B cell (primary cell): ENCODE results near the gene ZNF710. TPM values are rescaled to one million over a fixed set of nuclear protein-coding genes. Genes with fewer than 3 reads are reported as not detected.

Experiments used
- ATAC-seq: fragments of 200-7000 bp; cut with Tn5 transposase; one replicate; pipeline ENCODE4 v1.10.0; 2021; ENCODE audit warnings: low read depth, mild to moderate bottlenecking, moderate number of reproducible peaks, moderate library complexity
- CTCF ChIA-PET: fragments of 350-600 bp; sonication (Branson Sonifier 250); formaldehyde crosslinking; loops from one replicate; lab custom pipeline; 2021; ENCODE audit warnings: antibody characterized with exemption, inconsistent platforms; lab: Charles Lee
- POLR2A ChIA-PET: fragments of 350-600 bp; sonication (Branson Sonifier 250); formaldehyde crosslinking; loops from one replicate; lab custom pipeline; 2021; ENCODE audit warnings: antibody characterized with exemption; lab: Charles Lee
- DNase-seq: peaks from one replicate; pipeline ENCODE4 v3.0.0; 2013
- H2AFZ ChIP-seq: 2 replicates; pipeline ENCODE4 v1.6.1; 2012; ENCODE audit warnings: mild to moderate bottlenecking, low read depth, low read length; ENCODE audit not compliant: insufficient read depth, poor library complexity, severe bottlenecking
- H3K27ac ChIP-seq, 2 donors: 1 replicate in 1 of 2; 2 replicates in 1 of 2; pipeline ENCODE4 v1.5.1; 2012 to 2013; ENCODE audit warnings: low read length in 2 of 2, mild to moderate bottlenecking in 2 of 2, moderate library complexity in 1 of 2
- H3K27me3 ChIP-seq, 4 experiments: fragments of 200-600 bp in 1 of 4; sonication (generic) in 1 of 4; replicated peaks in 1 of 4; 1 replicate in 2 of 4; 2 replicates in 2 of 4; pipeline versions ENCODE4 v1.6.1 to v1.7.0; 2013 to 2016; ENCODE audit warnings: low read length in 3 of 4, mild to moderate bottlenecking in 2 of 4, mixed read lengths in 1 of 4, moderate library complexity in 1 of 4; ENCODE audit not compliant: insufficient read depth in 4 of 4, control insufficient read depth in 3 of 4; ENCODE audit errors: control extremely low read depth in 1 of 4
- H3K36me3 ChIP-seq, 2 experiments: replicated peaks in 1 of 2; 1 replicate in 1 of 2; 2 replicates in 1 of 2; pipeline versions ENCODE4 v1.6.1 to v1.7.1; 2013; ENCODE audit warnings: low read length in 1 of 2; ENCODE audit not compliant: insufficient read depth in 2 of 2, control insufficient read depth in 1 of 2; ENCODE audit errors: control extremely low read depth in 1 of 2, extremely low read depth in 1 of 2
- H3K4me1 ChIP-seq, 2 donors: fragments of 200-600 bp in 1 of 2; sonication (generic) in 1 of 2; 1 replicate in 1 of 2; 2 replicates in 1 of 2; pipeline versions ENCODE4 v1.5.1 to v1.6.1; 2013 to 2017; ENCODE audit warnings: low read length in 2 of 2; ENCODE audit not compliant: control insufficient read depth in 2 of 2, insufficient read depth in 2 of 2
- H3K4me2 ChIP-seq: replicated peaks from 2 replicates; pipeline ENCODE3; 2012; ENCODE audit warnings: mild to moderate bottlenecking, low read depth, low read length; ENCODE audit not compliant: poor library complexity, severe bottlenecking
- H3K4me3 ChIP-seq, 5 experiments: fragments of 200-600 bp in 1 of 5; sonication (generic) in 1 of 5; 1 replicate in 3 of 5; 2 replicates in 2 of 5; pipeline versions ENCODE4 v1.5.1 to v1.7.0; 2011 to 2016; ENCODE audit warnings: low read length in 4 of 5, mild to moderate bottlenecking in 4 of 5, low read depth in 2 of 5, control low read depth in 1 of 5, moderate library complexity in 1 of 5; ENCODE audit not compliant: insufficient read depth in 1 of 5; ENCODE audit errors: control extremely low read depth in 1 of 5, extremely low read depth in 1 of 5
- H3K79me2 ChIP-seq: fragments of 200-600 bp; sonication (generic); one replicate; pipeline ENCODE4 v1.6.0; 2016; ENCODE audit warnings: low read length; ENCODE audit not compliant: control insufficient read depth, insufficient read depth
- H3K9ac ChIP-seq: fragments of 200-600 bp; sonication (generic); 2 replicates; pipeline ENCODE4 v1.6.1; 2017; ENCODE audit warnings: mild to moderate bottlenecking, low read length, moderate library complexity
- H3K9me3 ChIP-seq, 3 donors: one replicate each; pipeline versions ENCODE4 v1.6.1 to v1.7.1; 2013; ENCODE audit warnings: low read length in 2 of 3; ENCODE audit not compliant: control insufficient read depth in 2 of 3, insufficient read depth in 1 of 3; ENCODE audit errors: control extremely low read depth in 1 of 3
- H4K20me1 ChIP-seq: 2 replicates; pipeline ENCODE4 v1.6.0; 2012; ENCODE audit warnings: mild to moderate bottlenecking, low read length; ENCODE audit not compliant: insufficient read depth, control insufficient read depth, poor library complexity, severe bottlenecking
- H3K27ac Mint-ChIP-seq: one replicate; pipeline ENCODE4 v1.8.0; 2021; ENCODE audit warnings: mixed read lengths
- H3K27me3 Mint-ChIP-seq: one replicate; pipeline ENCODE4 v1.8.0; 2021; ENCODE audit warnings: mixed read lengths
- H3K4me1 Mint-ChIP-seq: one replicate; pipeline ENCODE4 v1.8.0; 2021; ENCODE audit warnings: mixed read lengths
- H3K4me3 Mint-ChIP-seq: one replicate; pipeline ENCODE4 v1.8.0; 2021; ENCODE audit warnings: mixed read lengths
- H3K9me3 Mint-ChIP-seq: one replicate; pipeline ENCODE4 v1.8.0; 2022; ENCODE audit warnings: mixed read lengths; ENCODE audit not compliant: insufficient read depth
- CTCF ChIP-seq: fragments of 200-600 bp; IDR thresholded peaks from one replicate; pipeline ENCODE4 v1.8.0; 2022; ENCODE audit warnings: antibody characterized with exemption, mild to moderate bottlenecking
- EZH2 ChIP-seq: IDR thresholded peaks from 2 replicates; pipeline ENCODE4 v1.6.1; 2012; ENCODE audit warnings: borderline replicate concordance, low read depth, mild to moderate bottlenecking, moderate library complexity, low read length; ENCODE audit not compliant: insufficient read depth, poor library complexity, severe bottlenecking
- WGBS: methylation state at CpG from one replicate; pipeline ENCODE4 v1.1.5; 2013; ENCODE audit warnings: missing lambda C conversion rate; ENCODE audit not compliant: insufficient coverage; 5-methylcytosine and 5-hydroxymethylcytosine counted together
- intact Hi-C: fragments of 100-400 bp; cut with micrococcal nuclease; formaldehyde crosslinking; loops from one replicate; pipeline ENCODE4 v1.10.0; 2022
- polyA plus RNA-seq: library from polyadenylated mRNA; depleted of rRNA; stranded (reverse); fragments of >200 nt; gene quantifications from 2 replicates; pipeline ENCODE4 v1.2.3, GENCODE V29; 2012
- total RNA-seq, 2 donors: library from RNA; stranded (reverse); fragments of 120-200 nt in 1 of 2; gene quantifications; 1 replicate in 1 of 2; 2 replicates in 1 of 2; pipeline versions ENCODE4 v1.2.3 to v1.2.4, GENCODE V29; 2013 to 2022

ZNF710 gene
- total and polyA plus RNA-seq, 2 donors (not counting 1 experiment from before 2014, with no cell fraction given) = 8.7 to 38.7 TPM

- H3K4me2 ChIP-seq = no peak overlapping the region
- intact Hi-C loops = no loop called here
- CTCF ChIA-PET = interaction anchor here (0.6 to 2.4 kb wide), 4 partner anchors 99 to 242 kb away, joined by 3 to 18 read pairs (median 4); no protein-coding TSS in a partner anchor
- H3K9me3 ChIP-seq = peaks cover 0 to 10% (median 0%) of the 10 kb centered on the region in 3 donors
- peaks cover 2% of the 10 kb centered on the region for H3K9me3 Mint-ChIP-seq
- H3K4me1 ChIP-seq = peaks cover 36 to 44% of the 10 kb centered on the region in 2 donors
- DNase-seq (no peak), ATAC-seq (no peak)
- H3K27me3 ChIP-seq = no peaks in the 10 kb centered on the region
- H3K27me3 Mint-ChIP-seq = no peaks in the 10 kb centered on the region
- H3K9ac ChIP-seq = no peak overlapping the region
- H3K27ac ChIP-seq = no peak overlapping the region
- H3K4me3 ChIP-seq = no peak overlapping the region
- H4K20me1 ChIP-seq = no peaks in the 10 kb centered on the region
- POLR2A ChIA-PET = no interaction called here
- 31% methylated on average over 4 of the region's 5 CpGs for WGBS
- no peak overlapping the region for H3K27ac Mint-ChIP-seq
- H2AFZ ChIP-seq = no peak overlapping the region
- H3K4me3 Mint-ChIP-seq = no peak overlapping the region
- H3K36me3 ChIP-seq = no peaks in the 10 kb centered on the region
- H3K79me2 ChIP-seq = no peaks in the 10 kb centered on the region
- TF ChIP-seq CTCF = no peak
- TF ChIP-seq EZH2 = no peak
- H3K4me1 Mint-ChIP-seq = peaks cover 39% of the 10 kb centered on the region
These were observed 29.0 kb upstream of the ZNF710 start for GRCh38 chr15:89972085-89972484.

GRCh38 chr15:89975482-89976245 lies 25.5 kb upstream of the ZNF710 start:
- no peaks in the 10 kb centered on the region for H3K27me3 ChIP-seq
- H3K9me3 Mint-ChIP-seq = peaks cover 2% of the 10 kb centered on the region
- H2AFZ ChIP-seq = peak overlapping the region; percentile 46
- WGBS = 75% methylated on average over 6 of the region's 8 CpGs
- peaks cover 39% of the 10 kb centered on the region for H3K4me1 Mint-ChIP-seq
- H3K36me3 ChIP-seq = no peaks in the 10 kb centered on the region
- H3K4me3 ChIP-seq = no peak overlapping the region
- no peak for DNase-seq
- H3K79me2 ChIP-seq = no peaks in the 10 kb centered on the region
- no peaks in the 10 kb centered on the region for H4K20me1 ChIP-seq
- H3K4me2 ChIP-seq = peak overlapping the region; percentile 23
- peak overlapping the region in 1 of 2 donors; percentile 5 for H3K27ac ChIP-seq
- peaks cover 36 to 44% of the 10 kb centered on the region in 2 donors for H3K4me1 ChIP-seq
- no peak for ATAC-seq
- H3K9ac ChIP-seq = no peak overlapping the region
- intact Hi-C loops = no loop called here
- no peak for TF ChIP-seq EZH2
- no peak for TF ChIP-seq CTCF
- H3K27ac Mint-ChIP-seq = no peak overlapping the region
- CTCF ChIA-PET = interaction anchor here (1.1 to 1.7 kb wide), 4 partner anchors 29 to 96 kb away, joined by 3 to 8 read pairs (median 4); no protein-coding TSS in a partner anchor
- POLR2A ChIA-PET = no interaction called here
- peaks cover 0 to 14% (median 0%) of the 10 kb centered on the region in 3 donors for H3K9me3 ChIP-seq
- H3K27me3 Mint-ChIP-seq = no peaks in the 10 kb centered on the region
- no peak overlapping the region for H3K4me3 Mint-ChIP-seq
